Bronchus fibroblast of lung (primary cell): ENCODE results near the gene ZCCHC8. TPM values are rescaled to one million over a fixed set of nuclear protein-coding genes. Genes with fewer than 3 reads are reported as not detected.

ENCODE experiments used
- total RNA-seq: library from RNA; depleted of rRNA; stranded (reverse); fragments of >200 nt; gene quantifications from 2 replicates; pipeline ENCODE4 v1.2.3, GENCODE V29; 2015

The ZCCHC8 gene
- total RNA-seq, result 12.2 and 14.8 TPM in 2 replicates

GRCh38 chr12:122500685-122501488 lies at the start of gene ZCCHC8:
ZCCHC8 (minus strand) TSS chr12:122500932; CDS start chr12:122500840, 92 bp downstream.

GRCh38 chr12:122526683-122527477 lies 26.1 kb upstream of the ZCCHC8 start, which contains the start of the genes KNTC1 and RSRC2:
KNTC1 (plus strand) TSS chr12:122527249; CDS start chr12:122530064, 2,815 bp downstream.
RSRC2 (minus strand) TSS chr12:122526936; CDS start chr12:122526853, 83 bp downstream.

GRCh38 chr12:122421821-122422729 lies 78.7 kb downstream of the ZCCHC8 start, which contains the start of gene CLIP1:
CLIP1 (minus strand) TSS chr12:122422669; CDS start chr12:122380452, 42,217 bp downstream.

Other genes starting within 250 kb of the ZCCHC8 start
- 15.3 and 15.5 TPM in 2 replicates for gene VPS33A, start 234.4 kb downstream of the ZCCHC8 start, total RNA-seq
- 24.7 and 29.4 TPM in 2 replicates for gene CLIP1, start 78.3 kb downstream of the ZCCHC8 start, total RNA-seq
- 18.6 and 27.1 TPM in 2 replicates for gene RSRC2, start 26.0 kb upstream of the ZCCHC8 start, total RNA-seq
- gene KNTC1, start 26.3 kb upstream of the ZCCHC8 start, total RNA-seq, result 32.3 and 36.5 TPM in 2 replicates
- not detected in 2 replicates for gene HCAR2, start 202.4 kb upstream of the ZCCHC8 start, total RNA-seq
- not detected in 2 replicates for gene HCAR3, start 215.9 kb upstream of the ZCCHC8 start, total RNA-seq
- gene HCAR1, start 229.9 kb upstream of the ZCCHC8 start, total RNA-seq, result 0.34 and 0.74 TPM in 2 replicates